GM21381 (cell line): Measurements from ENCODE around the gene TCEAL8.
A peak's percentile ranks its signal among the peaks of the same experiment; 100 is the strongest.

Experiments
- ATAC-seq: cut with Tn5 transposase; IDR thresholded peaks from one replicate; pipeline ENCODE4 v1.9.1; 2021; ENCODE audit warnings: mild to moderate bottlenecking, moderate library complexity; ENCODE audit not compliant: unreplicated experiment

Gene TCEAL8

GRCh38 chrX:103215425-103215991, 39.4 kb downstream of the TCEAL8 start:
- peak; percentile 9 for ATAC-seq

- peak; percentile 94 for ATAC-seq
Measured at GRCh38 chrX:103214870-103215424, 40.0 kb downstream of the TCEAL8 start, which contains the start of gene BEX4. TSS of gene BEX4 (plus strand) at chrX:103215108. CDS start at chrX:103216154, 1,046 bp downstream.

DNA sequence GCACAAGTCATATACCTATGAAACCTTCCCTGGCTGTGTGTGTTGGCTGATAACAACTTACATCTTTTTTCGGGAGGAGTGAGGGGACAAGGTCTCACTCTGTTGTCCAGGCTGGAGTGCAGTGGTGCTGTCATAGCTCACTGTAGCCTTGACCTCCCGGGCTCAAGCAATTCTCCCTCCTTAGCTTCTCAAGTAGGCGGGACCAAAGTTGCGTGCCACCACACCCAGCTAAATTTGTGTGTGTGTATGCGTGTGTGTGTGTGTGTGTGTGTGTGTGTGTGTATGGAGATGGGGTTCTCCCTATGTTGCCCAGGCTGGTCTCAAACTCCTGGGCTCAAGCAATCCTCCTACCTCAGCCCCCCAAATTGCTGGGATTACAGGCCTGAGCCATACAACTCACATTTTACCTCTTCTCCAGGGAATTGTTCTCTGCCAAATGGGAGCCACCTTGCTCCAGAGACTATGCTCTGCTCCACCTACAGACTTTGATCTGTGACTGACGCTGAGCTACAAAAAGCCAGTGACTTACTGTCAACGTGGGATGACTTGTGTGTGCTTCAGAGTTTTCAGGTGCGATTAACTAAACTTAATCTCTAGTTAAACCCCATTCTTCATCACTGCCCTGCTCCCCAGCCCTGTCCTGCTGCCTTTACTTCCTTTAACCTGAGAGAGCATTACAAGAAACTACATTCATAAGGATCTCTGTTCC, 42.1 kb downstream of the TCEAL8 start:
- no peak for ATAC-seq

DNA sequence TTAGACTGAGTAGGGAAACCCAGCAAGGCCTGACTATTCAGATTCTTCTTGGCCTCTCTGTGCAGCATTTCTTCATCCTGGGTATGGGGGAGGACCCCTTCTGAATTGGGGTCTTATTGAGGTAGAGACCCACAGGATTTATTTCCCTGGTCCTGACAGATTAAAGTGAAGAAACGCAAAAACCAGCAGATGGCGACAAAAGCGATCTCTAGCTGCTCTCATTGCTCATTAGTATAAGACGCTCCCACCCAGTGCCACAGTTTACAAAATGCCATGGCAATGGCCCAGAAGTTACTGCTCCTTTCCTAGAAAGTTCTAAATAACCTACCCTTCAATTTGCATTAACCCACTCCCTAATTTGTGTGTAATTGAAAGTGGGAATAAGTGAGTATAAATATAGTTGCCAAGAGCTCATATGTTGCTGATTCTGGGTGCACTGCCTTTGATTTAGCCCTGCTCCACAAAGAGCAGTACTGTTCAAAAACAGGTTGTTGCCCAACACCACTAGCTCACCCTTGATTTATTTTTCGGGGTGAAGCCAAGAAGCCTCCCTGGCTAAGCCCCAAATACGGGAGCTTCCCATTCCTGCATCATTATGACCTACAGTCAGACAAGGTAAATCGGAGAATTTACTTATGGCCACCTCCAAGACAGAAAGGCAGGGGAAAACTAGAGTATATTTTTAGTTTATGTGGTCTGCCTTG, 43.8 kb downstream of the TCEAL8 start:
- ATAC-seq = no peak

DNA sequence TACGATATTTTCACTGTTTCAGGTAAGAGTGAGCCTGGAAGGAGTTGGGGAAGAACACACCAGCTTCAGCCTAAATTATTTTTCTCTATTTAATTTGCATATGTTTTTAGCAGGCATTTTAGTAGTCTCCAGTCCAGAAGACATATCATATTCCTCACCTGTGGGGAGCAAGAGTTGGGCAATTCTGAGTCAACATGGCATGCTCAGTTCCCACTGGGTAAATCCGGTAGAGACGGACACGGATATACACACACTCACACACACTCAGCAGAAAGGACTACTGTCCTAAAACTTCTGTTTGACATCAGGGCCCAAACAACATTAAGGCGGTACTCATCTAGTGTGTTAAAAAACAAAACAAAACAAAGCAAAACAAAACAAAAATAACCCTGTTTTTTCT, 44.9 kb downstream of the TCEAL8 start:
- ATAC-seq = no peak
